HEK293 (cell line): ENCODE measurements around the gene GRIK4.

Source experiments
- CTCF ChIA-PET: fragments of 350-600 bp; formaldehyde crosslinking; extraction: SDS; loops from one replicate; lab custom pipeline; 2021; ENCODE audit warnings: antibody characterized with exemption; lab: Yijun Ruan, JAX
- POLR2A ChIA-PET: fragments of 300-600 bp; formaldehyde crosslinking; extraction: SDS; loops from one replicate; lab custom pipeline; 2020; ENCODE audit warnings: antibody characterized with exemption, inconsistent platforms; lab: Yijun Ruan, JAX
- H3K27ac ChIP-seq: fragments of 200-500 bp; sonication (Bioruptor generic); 2 replicates; pipeline ENCODE4 v1.5.1; 2014; ENCODE audit warnings: low read depth, low read length, control low read depth, inconsistent platforms; ENCODE audit errors: extremely low read depth
- H3K36me3 ChIP-seq, 2 experiments: fragments of 200-500 bp in 1 of 2; sonication (Bioruptor generic) in 1 of 2; 1 replicate in 1 of 2; 2 replicates in 1 of 2; pipeline ENCODE4 v1.5.1; 2014 to 2017; ENCODE audit warnings: inconsistent platforms in 2 of 2, low read length in 2 of 2; ENCODE audit not compliant: control insufficient read depth in 2 of 2, insufficient read depth in 1 of 2
- H3K4me1 ChIP-seq: fragments of 200-500 bp; sonication (Bioruptor generic); 2 replicates; pipeline ENCODE4 v1.5.1; 2014; ENCODE audit warnings: mild to moderate bottlenecking, low read length, inconsistent platforms; ENCODE audit not compliant: control insufficient read depth, insufficient read depth
- H3K4me3 ChIP-seq: 2 replicates; pipeline ENCODE4 v1.5.1; 2011; ENCODE audit warnings: low read depth, mild to moderate bottlenecking, control low read depth, low read length, moderate library complexity
- H3K9me3 ChIP-seq: fragments of 200-500 bp; sonication (Bioruptor generic); 2 replicates; pipeline ENCODE4 v1.5.1; 2014; ENCODE audit warnings: low read depth, low read length, inconsistent platforms; ENCODE audit not compliant: control insufficient read depth, insufficient read depth
- GLI4 ChIP-seq: fragments of 450-650 bp; formaldehyde crosslinking; IDR thresholded peaks from 2 replicates; pipeline ENCODE4 v1.5.1; 2016; ENCODE audit warnings: missing biosample characterization, missing genetic modification characterization
- ZNF10 ChIP-seq: fragments of 450-650 bp; formaldehyde crosslinking; IDR thresholded peaks from 2 replicates; pipeline ENCODE4 v1.5.1; 2017; ENCODE audit warnings: missing biosample characterization, missing genetic modification characterization
- ZNF140 ChIP-seq: fragments of 450-650 bp; formaldehyde crosslinking; IDR thresholded peaks from 2 replicates; pipeline ENCODE4 v1.5.1; 2016; ENCODE audit warnings: missing biosample characterization, missing genetic modification characterization
- ZNF146 ChIP-seq: fragments of 450-650 bp; formaldehyde crosslinking; IDR thresholded peaks from 2 replicates; pipeline ENCODE4 v1.5.1; 2016; ENCODE audit warnings: missing biosample characterization, missing genetic modification characterization
- ZNF211 ChIP-seq: fragments of 450-650 bp; formaldehyde crosslinking; IDR thresholded peaks from 2 replicates; pipeline ENCODE4 v1.5.1; 2016; ENCODE audit warnings: low read depth, missing biosample characterization, missing genetic modification characterization
- ZNF366 ChIP-seq: fragments of 450-650 bp; formaldehyde crosslinking; conservative IDR thresholded peaks from 2 replicates; pipeline ENCODE4 v1.5.1; 2016; ENCODE audit warnings: missing biosample characterization, missing genetic modification characterization
- ZNF433 ChIP-seq: fragments of 450-650 bp; formaldehyde crosslinking; IDR thresholded peaks from 2 replicates; pipeline ENCODE4 v1.5.1; 2016; ENCODE audit warnings: missing biosample characterization, missing genetic modification characterization, low read depth
- ZNF548 ChIP-seq: fragments of 450-650 bp; formaldehyde crosslinking; IDR thresholded peaks from 2 replicates; pipeline ENCODE4 v1.5.1; 2016; ENCODE audit warnings: missing biosample characterization, missing genetic modification characterization
- ZNF560 ChIP-seq: fragments of 450-650 bp; formaldehyde crosslinking; IDR thresholded peaks from 2 replicates; pipeline ENCODE4 v1.5.1; 2017; ENCODE audit warnings: missing biosample characterization, missing genetic modification characterization, borderline replicate concordance
- ZNF658 ChIP-seq: fragments of 450-650 bp; formaldehyde crosslinking; IDR thresholded peaks from 2 replicates; pipeline ENCODE4; 2016; ENCODE audit warnings: missing biosample characterization, missing genetic modification characterization
- ZNF747 ChIP-seq: fragments of 450-650 bp; formaldehyde crosslinking; IDR thresholded peaks from 2 replicates; pipeline ENCODE4 v1.5.1; 2016; ENCODE audit warnings: missing biosample characterization, missing genetic modification characterization
- ZNF837 ChIP-seq: fragments of 450-650 bp; formaldehyde crosslinking; IDR thresholded peaks from 2 replicates; pipeline ENCODE4 v1.5.1; 2016; ENCODE audit warnings: missing biosample characterization, missing genetic modification characterization
- ZXDB ChIP-seq: fragments of 450-650 bp; formaldehyde crosslinking; IDR thresholded peaks from 2 replicates; pipeline ENCODE4 v1.5.1; 2016; ENCODE audit warnings: missing biosample characterization, missing genetic modification characterization
- TF ChIP-seq, protein P1 (sequence below): fragments of 450-650 bp; formaldehyde crosslinking; IDR thresholded peaks from 2 replicates; pipeline ENCODE4 v1.5.1; 2017; ENCODE audit warnings: missing biosample characterization, missing genetic modification characterization
- TF ChIP-seq, protein P2 (sequence below): fragments of 450-650 bp; formaldehyde crosslinking; IDR thresholded peaks from 2 replicates; pipeline ENCODE4 v1.5.1; 2017; ENCODE audit warnings: missing biosample characterization, missing genetic modification characterization
- TF ChIP-seq, protein P3 (sequence below): fragments of 450-650 bp; formaldehyde crosslinking; IDR thresholded peaks from 2 replicates; pipeline ENCODE4 v1.5.1; 2016; ENCODE audit warnings: missing biosample characterization, missing genetic modification characterization
- TF ChIP-seq, protein P4 (sequence below): fragments of 450-650 bp; formaldehyde crosslinking; IDR thresholded peaks from 2 replicates; pipeline ENCODE4 v1.5.1; 2016; ENCODE audit warnings: missing biosample characterization, missing genetic modification characterization
- TF ChIP-seq, protein P5 (sequence below): fragments of 450-650 bp; formaldehyde crosslinking; IDR thresholded peaks from 2 replicates; pipeline ENCODE4 v1.5.1; 2016; ENCODE audit warnings: missing biosample characterization, missing genetic modification characterization, borderline replicate concordance

Gene GRIK4

DNA sequence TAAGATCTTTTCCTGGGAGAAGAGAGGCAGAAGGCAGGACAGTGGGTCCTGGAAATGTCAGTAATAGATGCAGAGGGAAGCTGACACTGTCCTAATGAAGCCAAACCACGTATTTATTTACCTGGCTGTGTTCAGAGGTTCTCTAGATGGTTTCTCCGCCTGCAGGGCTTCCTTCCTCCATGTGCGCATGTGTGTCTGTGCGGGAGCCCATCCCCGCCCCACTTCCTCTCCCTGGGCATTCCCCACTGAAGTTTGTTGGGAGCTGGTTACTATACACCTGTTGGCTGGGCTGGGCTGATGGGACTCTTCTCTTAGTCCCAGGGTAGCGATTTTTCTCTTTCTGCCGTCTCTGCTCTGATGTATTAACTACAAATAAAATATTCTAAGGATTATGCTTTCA is 307.5 kb downstream of the GRIK4 start:
- no peaks in the 10 kb centered on the region for H3K9me3 ChIP-seq
- no peak overlapping the region for H3K4me3 ChIP-seq
- H3K4me1 ChIP-seq = no peaks in the 10 kb centered on the region
- ChIA-PET POLR2A (no interaction called here), CTCF (interaction anchor here (0.9 to 1.1 kb wide), 3 partner anchors 99 to 309 kb away, joined by 3 to 4 read pairs (median 3); no protein-coding TSS in a partner anchor)
- H3K36me3 ChIP-seq = no peaks in the 10 kb centered on the region
- TF ChIP-seq, protein P1, sequence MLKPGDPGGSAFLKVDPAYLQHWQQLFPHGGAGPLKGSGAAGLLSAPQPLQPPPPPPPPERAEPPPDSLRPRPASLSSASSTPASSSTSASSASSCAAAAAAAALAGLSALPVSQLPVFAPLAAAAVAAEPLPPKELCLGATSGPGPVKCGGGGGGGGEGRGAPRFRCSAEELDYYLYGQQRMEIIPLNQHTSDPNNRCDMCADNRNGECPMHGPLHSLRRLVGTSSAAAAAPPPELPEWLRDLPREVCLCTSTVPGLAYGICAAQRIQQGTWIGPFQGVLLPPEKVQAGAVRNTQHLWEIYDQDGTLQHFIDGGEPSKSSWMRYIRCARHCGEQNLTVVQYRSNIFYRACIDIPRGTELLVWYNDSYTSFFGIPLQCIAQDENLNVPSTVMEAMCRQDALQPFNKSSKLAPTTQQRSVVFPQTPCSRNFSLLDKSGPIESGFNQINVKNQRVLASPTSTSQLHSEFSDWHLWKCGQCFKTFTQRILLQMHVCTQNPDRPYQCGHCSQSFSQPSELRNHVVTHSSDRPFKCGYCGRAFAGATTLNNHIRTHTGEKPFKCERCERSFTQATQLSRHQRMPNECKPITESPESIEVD (tag by site-specific recombination) = no peak
- no peak for TF ChIP-seq GLI4 (tag by site-specific recombination)
- TF ChIP-seq, protein P2, sequence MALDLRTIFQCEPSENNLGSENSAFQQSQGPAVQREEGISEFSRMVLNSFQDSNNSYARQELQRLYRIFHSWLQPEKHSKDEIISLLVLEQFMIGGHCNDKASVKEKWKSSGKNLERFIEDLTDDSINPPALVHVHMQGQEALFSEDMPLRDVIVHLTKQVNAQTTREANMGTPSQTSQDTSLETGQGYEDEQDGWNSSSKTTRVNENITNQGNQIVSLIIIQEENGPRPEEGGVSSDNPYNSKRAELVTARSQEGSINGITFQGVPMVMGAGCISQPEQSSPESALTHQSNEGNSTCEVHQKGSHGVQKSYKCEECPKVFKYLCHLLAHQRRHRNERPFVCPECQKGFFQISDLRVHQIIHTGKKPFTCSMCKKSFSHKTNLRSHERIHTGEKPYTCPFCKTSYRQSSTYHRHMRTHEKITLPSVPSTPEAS (tag by site-specific recombination) = no peak
- TF ChIP-seq, protein P3, sequence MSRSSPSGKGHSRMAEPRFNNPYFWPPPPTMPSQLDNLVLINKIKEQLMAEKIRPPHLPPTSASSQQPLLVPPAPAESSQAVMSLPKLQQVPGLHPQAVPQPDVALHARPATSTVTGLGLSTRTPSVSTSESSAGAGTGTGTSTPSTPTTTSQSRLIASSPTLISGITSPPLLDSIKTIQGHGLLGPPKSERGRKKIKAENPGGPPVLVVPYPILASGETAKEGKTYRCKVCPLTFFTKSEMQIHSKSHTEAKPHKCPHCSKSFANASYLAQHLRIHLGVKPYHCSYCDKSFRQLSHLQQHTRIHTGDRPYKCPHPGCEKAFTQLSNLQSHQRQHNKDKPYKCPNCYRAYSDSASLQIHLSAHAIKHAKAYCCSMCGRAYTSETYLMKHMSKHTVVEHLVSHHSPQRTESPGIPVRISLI (tag by site-specific recombination) = no peak
- TF ChIP-seq ZNF548 = no peak
- no peak for TF ChIP-seq ZNF10 (tag by site-specific recombination)
- no peak for TF ChIP-seq ZNF837 (tag by site-specific recombination)
- TF ChIP-seq ZNF366 (tag by site-specific recombination) = no peak
- TF ChIP-seq, protein P4, sequence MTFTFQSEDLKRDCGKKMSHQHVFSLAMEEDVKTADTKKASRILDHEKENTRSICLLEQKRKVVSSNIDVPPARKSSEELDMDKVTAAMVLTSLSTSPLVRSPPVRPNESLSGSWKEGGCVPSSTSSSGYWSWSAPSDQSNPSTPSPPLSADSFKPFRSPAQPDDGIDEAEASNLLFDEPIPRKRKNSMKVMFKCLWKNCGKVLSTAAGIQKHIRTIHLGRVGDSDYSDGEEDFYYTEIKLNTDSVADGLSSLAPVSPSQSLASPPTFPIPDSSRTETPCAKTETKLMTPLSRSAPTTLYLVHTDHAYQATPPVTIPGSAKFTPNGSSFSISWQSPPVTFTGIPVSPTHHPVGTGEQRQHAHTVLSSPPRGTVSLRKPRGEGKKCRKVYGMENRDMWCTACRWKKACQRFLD (tag by site-specific recombination) = no peak
- no peak for TF ChIP-seq ZNF140 (tag by site-specific recombination)
- no peak for TF ChIP-seq ZNF658 (tag by site-specific recombination)
- no peak for TF ChIP-seq ZXDB (tag by site-specific recombination)
- no peak for TF ChIP-seq ZNF211 (tag by site-specific recombination)
- TF ChIP-seq, protein P5, sequence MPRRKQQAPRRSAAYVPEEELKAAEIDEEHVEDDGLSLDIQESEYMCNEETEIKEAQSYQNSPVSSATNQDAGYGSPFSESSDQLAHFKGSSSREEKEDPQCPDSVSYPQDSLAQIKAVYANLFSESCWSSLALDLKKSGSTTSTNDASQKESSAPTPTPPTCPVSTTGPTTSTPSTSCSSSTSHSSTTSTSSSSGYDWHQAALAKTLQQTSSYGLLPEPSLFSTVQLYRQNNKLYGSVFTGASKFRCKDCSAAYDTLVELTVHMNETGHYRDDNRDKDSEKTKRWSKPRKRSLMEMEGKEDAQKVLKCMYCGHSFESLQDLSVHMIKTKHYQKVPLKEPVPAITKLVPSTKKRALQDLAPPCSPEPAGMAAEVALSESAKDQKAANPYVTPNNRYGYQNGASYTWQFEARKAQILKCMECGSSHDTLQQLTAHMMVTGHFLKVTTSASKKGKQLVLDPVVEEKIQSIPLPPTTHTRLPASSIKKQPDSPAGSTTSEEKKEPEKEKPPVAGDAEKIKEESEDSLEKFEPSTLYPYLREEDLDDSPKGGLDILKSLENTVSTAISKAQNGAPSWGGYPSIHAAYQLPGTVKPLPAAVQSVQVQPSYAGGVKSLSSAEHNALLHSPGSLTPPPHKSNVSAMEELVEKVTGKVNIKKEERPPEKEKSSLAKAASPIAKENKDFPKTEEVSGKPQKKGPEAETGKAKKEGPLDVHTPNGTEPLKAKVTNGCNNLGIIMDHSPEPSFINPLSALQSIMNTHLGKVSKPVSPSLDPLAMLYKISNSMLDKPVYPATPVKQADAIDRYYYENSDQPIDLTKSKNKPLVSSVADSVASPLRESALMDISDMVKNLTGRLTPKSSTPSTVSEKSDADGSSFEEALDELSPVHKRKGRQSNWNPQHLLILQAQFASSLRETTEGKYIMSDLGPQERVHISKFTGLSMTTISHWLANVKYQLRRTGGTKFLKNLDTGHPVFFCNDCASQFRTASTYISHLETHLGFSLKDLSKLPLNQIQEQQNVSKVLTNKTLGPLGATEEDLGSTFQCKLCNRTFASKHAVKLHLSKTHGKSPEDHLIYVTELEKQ (tag by site-specific recombination) = no peak
- no peak for TF ChIP-seq ZNF747 (tag by site-specific recombination)
- no peak for TF ChIP-seq ZNF146 (tag by site-specific recombination)
- TF ChIP-seq ZNF560 = no peak
- TF ChIP-seq ZNF433 (tag by site-specific recombination) = no peak
- no peak overlapping the region for H3K27ac ChIP-seq
